HL-60/S4 (cell line): ENCODE data around the gene DBET.
"Not testable (repeated sequence)": the region's sequence is repeated elsewhere in the genome, so short reads cannot be mapped to it uniquely, and the experiment has no call there.

Experiments
- in situ Hi-C: fragments of 300-500 bp; cut with MboI; formaldehyde crosslinking; loops from 2 replicates; pipeline ENCODE4 v1.14.3; 2022; ENCODE audit warnings: low sequenced_read_pairs

Gene DBET

DNA sequence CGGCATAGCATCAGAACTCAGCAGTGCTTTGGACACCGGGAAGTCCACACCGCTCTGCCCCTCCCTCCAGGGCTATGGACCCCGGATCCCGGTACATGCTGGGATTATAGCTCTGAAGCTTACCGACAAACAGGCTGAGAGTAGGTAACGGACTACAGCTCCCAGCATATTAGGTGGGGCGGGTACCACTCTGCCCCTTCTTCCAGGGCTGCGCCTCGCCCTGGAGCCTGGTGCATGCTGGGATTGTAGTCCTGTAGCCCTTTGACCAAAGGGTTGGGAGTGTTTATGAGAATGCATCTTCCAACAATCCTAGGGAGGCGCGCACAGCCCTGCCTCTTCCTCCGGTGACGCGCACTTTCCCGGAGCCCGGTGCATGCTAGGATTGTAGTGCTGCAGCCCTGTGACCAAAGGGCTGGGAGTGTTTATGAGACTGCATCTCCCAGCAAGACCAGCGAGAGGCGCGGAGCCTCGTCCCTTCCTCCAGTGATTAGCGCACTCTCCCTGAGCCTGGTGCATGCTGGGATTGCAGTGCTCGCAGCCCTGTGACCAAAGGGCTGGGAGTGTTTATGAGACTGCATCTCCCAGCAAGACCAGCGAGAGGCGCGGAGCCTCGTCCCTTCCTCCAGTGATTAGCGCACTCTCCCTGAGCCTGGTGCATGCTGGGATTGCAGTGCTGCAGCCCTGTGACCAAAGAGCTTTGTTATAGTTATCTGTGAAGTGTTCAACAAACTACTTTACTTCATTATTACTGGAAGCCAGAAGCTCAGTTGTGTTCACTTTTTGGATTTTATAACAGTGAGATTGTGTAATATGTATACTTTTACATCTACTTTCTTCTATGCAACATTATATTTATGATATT, 14.7 kb upstream of the DBET start:
- in situ Hi-C loops = not testable (repeated sequence)

DNA sequence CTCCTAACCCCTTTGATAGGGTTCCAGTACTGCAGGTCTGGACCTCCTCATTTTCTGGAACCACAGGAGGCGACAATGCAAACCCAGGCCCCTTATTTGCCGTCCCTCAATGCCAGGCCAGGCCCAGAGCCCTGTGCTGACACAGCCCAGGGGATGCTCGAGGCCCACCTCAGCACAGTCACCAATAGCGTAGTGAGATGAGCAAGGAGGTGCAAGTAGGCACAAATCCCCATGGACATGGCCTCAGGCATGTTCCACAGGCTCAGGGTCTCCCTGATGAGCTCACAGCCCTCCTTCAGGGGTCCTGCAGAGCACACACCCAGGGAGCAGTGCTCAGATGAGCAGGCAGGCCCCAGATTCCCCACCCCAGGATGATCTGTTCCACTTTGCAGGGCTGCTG, 5.3 kb upstream of the DBET start:
- in situ Hi-C loops = not testable (repeated sequence)

GRCh38 chr4:190064805-190065204, 503 bp downstream of the DBET start:
- in situ Hi-C loops = not testable (repeated sequence)

- in situ Hi-C loops = not testable (repeated sequence)
Measured at GRCh38 chr4:190068351-190068750, 4.0 kb downstream of the DBET start.

- in situ Hi-C loops = not testable (repeated sequence)
Measured at GRCh38 chr4:190093052-190093451, 28.8 kb downstream of the DBET start.

- in situ Hi-C loops = not testable (repeated sequence)
Measured at GRCh38 chr4:190094031-190094430, 29.7 kb downstream of the DBET start.

DNA sequence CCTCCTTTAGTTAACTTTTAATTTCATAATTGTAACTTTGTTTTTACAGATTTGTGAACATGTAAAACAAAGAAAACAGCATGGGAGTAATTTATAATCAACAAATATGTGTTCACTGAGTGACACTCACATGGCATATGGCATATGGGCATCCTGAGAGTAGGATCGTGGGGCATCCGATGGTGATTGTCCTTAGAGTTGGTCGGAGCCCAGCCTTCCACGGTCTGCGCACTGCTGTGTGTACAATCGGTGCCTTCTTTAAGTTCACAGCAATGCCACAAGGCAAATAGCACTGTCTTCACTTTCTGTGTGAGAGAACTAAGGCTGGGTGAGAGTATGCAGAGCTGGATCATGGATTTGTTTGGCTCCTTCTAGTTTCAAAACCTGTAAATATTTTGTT, 31.0 kb downstream of the DBET start:
- in situ Hi-C loops = not testable (repeated sequence)

DNA sequence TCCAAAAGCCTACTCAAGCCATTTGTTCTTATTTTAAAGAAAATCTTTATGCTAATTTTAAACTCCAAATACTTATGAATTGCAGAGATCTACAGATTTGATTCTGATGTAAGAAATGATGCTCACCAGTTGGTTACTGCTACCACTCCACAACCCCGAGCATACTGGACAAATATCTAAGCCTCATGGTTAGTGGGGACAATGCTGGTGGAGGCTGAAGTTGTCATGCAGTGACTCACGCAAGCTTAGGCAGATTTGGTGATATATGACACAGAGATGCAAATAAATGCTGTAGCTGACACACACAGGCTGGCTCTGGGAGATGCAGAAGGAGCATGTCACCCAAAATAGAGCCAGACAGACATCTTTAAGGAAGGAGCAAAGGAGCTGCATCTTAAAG, 35.3 kb downstream of the DBET start:
- in situ Hi-C loops = not testable (repeated sequence)

- in situ Hi-C loops = not testable (repeated sequence)
Measured at GRCh38 chr4:190101525-190101924, 37.2 kb downstream of the DBET start.

DNA sequence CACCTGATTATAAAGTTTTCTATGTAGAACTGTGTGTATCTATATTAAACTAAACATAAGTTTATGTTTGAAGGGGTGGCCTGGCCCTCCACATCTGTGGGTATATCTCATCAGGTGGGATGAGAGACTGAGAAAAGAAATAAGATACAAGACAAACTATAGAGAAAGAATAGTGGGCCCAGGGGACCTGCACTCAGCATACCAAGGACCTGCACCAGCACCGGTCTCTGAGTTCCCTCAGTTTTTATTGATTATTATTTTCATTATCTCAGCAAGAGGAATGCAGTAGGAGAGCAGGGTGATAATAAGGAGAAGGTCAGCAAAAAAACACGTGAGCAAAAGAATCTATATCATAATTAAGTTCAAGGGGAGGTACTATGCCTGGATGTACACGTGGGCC, 41.9 kb downstream of the DBET start:
- in situ Hi-C loops = not testable (repeated sequence)

GRCh38 chr4:190106611-190107480, 42.5 kb downstream of the DBET start:
- in situ Hi-C loops = not testable (repeated sequence)

- in situ Hi-C loops = not testable (repeated sequence)
Measured at GRCh38 chr4:190107766-190108485, 43.6 kb downstream of the DBET start.

DNA sequence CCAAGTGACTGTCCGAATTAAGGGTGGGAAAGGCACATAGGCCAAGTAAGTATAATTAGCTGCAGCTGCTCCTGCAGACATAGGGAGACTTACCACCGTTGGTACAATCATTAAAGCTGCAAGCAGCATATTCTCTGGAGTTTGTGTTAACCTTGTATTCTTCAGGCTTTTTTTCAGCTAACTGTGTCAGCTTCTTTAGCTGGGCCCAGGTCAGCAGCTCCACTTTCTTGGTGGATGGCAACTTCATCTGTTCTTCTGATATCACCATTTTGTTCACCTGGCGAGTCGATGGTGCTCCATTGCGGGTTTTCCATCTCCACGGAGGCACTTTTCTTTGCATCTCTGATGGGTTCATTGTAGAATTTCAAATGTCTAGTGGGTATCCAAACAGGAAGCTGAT, 44.5 kb downstream of the DBET start:
- in situ Hi-C loops = not testable (repeated sequence)

GRCh38 chr4:190109390-190110011, 45.2 kb downstream of the DBET start:
- in situ Hi-C loops = not testable (repeated sequence)

DNA sequence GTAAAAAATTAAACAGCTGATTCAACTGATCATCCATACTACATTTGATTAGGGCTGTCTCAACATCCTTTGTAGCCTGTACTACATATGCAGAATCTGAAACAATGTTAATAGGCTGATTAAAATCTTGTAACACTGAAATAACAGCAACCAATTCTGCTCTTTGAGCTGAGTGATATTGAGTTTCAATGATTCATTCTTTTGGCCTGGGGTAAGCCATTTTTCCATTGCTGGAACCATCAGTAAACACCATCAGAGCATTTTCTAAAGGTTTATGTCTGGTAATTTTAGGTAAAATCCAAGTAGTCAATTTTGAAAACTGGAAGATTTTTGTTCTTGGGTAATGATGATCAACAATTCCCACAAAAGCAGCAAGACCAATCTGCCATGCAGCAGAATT, 45.7 kb downstream of the DBET start:
- in situ Hi-C loops = not testable (repeated sequence)

- in situ Hi-C loops = not testable (repeated sequence)
Measured at GRCh38 chr4:190110570-190111295, 46.4 kb downstream of the DBET start.

- in situ Hi-C loops = not testable (repeated sequence)
Measured at GRCh38 chr4:190112879-190113278, 48.6 kb downstream of the DBET start.

DNA sequence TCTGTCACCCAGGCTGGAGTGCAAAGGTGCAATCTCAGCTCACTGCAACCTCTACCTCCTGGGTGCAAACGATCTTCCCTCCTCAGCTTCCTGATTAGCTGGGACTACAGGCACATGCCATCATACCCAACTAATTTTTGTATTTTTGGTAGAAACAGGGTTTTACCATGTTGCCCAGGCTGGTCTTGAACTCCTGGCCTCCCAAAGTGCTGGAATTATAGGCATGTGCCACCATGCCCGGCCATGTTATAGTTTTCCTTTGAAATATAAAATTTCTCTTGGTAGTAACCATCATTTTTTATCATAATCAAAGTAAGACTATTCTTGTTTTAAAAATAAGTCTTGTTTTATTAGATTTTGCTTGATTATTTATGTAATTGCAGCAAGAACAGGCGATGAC, 50.7 kb downstream of the DBET start:
- in situ Hi-C loops = not testable (repeated sequence)
